GM18526 (cell line): Measurements from ENCODE around the gene MICOS13.

Experiments
- POLR2A ChIP-seq: IDR thresholded peaks from 3 replicates; pipeline ENCODE4 v1.6.1; 2011; ENCODE audit not compliant: insufficient read length; ENCODE audit errors: extremely low read depth

The MICOS13 gene

DNA sequence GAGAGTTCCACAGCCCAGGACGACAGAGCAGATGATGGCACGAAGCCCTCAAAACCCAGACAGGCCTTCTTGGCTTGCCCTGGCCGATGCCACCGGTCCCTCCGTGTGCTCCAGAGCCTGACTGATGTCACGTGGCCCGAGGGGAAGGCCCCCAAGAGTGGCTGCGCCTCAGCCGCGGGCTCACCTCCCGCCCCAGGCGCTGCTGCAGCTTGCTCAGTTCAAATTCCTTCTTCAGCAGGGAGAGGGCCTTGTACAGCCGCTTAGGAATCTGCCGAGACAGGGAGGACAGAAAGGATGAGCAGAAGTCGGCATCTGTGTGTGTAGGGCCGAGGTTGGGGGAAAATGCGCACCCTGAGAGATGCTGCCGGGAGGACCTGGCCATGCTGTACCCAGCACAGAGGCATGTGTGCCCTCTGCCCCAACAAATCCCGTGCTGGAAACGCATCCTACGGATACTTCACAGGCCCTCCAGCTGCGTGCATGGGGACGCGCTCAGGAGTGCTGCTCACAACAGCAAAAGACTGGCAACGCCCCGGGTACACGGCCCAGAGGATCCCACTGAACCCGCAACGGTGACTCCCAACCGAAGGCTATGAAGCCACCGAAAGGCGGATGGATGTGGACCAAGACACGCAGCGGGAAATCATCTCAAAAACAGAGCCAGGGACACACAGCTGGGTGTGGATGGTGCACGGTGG is 26.7 kb upstream of the MICOS13 start:
- no peak for TF ChIP-seq POLR2A

DNA sequence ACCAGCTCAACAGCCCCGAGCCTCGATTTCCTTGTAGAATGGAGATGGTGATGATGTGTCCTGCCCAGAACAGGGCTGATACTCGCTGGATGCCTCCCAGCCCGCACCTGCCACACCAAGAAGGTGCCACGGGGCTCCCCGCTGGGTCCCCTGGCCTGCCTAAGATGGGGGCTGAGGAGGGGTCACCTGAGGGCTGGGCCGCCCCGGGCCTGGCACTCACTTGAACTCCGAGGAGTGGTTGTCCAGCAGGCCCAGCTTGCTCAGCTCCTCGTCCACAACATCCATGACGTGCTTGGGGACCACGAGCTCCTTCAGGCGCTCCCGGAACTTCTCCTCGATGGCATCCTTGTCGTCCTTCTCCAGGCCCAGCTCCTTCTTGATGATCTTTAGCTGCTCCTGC is 25.2 kb upstream of the MICOS13 start:
- no peak for TF ChIP-seq POLR2A

DNA sequence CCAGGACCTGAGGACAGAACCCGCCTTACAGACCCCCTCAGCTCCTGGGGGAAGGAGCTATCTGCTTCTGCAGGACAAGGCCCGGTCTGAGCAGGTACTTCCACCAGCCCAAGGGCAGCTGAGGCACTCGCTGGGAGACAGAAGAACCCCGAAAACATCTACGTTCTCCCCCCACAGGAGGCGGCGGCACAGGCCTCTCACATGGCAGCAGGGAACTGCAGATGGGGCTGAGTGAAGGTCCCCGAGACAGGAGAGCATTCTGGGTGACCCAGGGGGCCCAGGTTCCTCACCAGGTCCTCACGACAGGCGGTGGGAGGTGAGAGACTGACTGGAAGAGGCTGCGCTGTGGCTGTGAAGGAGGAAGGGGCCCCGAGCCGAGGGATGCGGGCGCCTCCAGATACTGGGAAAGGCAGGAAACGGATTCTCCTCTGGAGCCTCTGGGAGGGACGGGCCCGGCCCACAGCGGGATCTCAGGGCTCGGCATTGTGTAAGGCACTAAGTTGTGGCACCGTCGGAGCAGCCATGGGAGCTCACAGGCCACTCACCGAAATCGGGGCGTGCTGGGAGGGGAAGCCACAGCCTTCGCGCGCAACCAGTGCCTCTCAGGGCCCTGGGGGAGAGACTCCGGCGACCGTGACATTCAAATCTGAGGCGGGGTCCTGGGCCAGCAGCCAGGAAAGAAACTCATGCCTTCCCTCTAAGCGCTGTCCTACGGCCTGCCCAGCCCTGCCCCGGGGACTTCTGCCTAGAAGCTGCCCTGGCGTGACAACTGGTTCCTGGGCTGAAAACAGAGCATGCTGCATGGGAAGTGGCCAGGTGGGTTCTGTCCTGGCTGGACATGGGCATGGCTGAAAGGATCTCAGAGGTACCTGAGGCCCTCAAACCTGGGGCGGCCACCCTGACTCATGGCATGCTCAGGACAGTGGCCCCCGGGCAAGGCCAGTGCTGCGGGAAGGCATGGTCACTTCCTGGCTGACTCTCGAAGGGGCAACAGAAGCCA is 23.8 kb upstream of the MICOS13 start:
- no peak for TF ChIP-seq POLR2A

DNA sequence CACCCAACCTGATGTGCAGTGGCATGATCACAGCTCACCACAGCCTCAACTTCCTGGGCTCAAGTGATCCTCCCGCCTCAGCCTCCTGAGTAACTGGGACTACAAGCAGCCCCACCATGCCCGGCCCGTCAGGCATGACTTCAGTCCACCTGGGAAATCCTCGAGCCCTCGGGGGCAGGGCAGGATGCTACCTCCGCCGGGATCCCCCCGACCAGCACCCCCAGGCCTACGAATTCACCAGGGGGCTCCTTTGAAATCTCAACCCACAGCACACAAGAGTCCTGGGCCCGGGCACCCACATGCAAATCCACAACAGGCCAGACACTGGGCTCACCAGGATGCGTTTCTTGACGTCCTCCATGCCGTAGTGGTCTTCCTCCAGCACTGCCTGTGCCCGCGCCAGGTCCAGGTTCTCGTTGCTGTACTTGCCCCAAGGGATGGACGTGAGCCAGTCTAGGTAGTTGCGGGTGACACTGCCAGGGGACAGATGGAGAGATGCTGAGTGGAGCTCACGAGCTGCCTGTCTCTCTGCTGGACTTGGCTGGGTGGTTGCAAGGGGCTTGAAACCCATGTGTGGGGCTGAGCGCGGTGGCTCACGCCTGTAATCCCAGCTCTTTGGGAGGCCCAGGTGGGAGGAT is 20.3 kb upstream of the MICOS13 start:
- no peak for TF ChIP-seq POLR2A

DNA sequence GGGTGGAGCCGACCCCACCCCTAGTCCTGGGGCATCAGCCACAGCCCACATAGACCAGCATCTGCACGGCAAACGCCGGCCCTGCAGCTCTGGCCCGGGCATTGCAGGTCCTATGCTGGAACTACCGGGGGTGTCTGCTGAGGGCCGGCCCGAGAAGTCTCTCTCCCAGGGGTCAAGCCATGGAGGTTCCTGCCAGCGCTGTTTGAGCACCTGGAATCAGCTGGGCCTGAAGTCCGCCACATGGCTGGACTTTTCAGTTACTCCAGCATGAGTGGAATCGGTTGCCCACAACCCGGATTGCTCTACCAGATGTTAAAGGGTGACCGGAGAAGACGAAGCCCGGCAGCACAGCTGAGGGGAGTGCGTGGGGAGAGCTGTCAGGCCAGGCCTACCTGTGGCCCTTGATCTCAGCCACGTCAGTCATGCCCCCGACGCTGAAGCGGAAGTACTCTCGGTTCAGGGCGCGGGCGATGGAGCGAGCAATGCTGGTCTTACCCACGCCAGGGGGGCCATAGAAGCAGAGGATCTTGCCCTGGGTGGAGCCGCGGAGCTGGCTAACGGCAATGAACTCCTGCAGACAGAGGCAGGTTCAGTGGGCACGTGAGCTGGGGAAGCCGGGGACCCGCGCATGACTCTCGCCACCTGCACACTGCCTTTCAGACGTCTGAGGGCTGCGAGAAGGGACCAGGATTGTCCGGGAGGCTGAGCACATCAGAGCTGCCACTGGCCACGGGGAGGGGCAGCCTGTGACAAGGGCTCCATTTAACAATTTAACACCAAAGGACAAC is 18.5 kb upstream of the MICOS13 start:
- TF ChIP-seq POLR2A = no peak

DNA sequence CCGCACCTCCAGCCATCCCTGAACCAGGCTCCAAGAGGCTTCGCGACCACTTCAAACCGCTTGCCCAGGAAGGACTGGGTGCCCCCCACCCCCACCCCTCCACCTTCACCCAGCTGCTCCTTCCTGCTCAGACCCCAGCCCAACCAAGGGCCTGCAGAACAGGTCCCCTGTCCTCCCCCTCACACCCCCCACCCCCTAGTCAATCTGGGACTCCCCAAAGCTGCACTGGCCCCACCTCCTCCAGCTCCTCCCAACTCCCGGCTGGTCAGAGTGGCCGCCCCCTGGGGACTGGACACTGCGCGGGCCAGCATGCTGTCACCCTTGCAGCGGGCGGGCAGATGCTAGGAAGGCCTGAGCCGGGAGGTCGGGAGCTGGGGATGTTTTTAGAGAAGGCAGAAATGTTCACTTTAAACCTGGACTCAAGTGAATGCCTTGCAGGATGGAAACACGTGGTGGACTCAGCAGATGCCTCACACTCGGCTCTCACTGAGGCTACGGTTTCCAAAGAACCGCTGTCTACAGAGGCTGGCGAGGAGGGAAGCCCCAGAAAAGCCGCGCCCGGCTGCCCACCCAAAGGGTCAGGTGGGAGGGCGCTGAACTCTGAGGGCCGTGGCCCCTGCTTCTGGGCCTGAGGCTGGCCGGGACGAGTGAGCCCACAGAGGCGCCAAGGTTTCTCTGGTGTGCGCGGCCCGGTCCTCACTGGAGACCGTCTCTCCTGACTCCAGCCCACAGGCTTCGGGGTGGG is 17.7 kb upstream of the MICOS13 start:
- no peak for TF ChIP-seq POLR2A

DNA sequence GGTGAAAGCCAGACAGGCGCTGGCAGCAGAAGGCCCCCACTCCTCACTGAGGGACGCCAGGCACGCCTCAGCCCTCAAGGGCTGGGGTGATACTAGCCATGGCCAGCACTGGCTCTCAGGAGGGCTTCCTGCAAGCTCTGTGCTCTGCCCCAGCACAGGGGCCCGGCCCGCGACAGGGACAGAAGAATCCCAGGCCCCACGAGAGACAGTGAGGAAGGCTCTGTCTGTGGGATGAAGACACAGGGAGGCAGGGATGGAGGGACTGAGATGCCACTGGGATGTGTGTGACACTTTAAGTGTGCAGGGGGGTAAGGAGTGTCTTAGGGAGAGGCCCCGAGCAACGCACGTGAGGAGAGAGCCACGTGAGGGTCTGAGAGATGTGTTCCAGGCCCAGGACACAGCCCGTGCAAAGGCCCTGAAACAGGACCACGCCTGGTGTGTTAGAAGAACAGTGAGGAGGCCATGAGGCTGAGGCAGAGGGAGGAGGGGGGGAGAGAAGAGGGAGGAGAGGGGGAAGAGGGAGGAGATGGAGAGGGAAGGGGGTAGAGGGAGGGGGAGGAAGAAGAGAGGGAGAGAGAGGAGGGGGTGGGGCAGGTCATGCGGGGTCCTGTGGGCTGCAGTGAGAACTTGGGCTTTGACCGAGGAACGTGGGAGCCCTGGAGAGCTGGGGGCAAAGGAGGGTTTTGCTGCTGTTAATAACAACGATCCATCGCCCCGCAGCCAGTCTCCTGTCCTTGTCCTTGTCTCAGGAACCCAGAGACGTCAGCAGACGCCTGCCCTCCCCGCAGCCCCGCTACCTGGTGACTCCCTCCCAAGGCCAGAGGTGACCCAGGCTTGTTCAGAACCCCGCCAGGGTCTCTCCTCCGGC is 16.9 kb upstream of the MICOS13 start:
- TF ChIP-seq POLR2A = peak; percentile 23

DNA sequence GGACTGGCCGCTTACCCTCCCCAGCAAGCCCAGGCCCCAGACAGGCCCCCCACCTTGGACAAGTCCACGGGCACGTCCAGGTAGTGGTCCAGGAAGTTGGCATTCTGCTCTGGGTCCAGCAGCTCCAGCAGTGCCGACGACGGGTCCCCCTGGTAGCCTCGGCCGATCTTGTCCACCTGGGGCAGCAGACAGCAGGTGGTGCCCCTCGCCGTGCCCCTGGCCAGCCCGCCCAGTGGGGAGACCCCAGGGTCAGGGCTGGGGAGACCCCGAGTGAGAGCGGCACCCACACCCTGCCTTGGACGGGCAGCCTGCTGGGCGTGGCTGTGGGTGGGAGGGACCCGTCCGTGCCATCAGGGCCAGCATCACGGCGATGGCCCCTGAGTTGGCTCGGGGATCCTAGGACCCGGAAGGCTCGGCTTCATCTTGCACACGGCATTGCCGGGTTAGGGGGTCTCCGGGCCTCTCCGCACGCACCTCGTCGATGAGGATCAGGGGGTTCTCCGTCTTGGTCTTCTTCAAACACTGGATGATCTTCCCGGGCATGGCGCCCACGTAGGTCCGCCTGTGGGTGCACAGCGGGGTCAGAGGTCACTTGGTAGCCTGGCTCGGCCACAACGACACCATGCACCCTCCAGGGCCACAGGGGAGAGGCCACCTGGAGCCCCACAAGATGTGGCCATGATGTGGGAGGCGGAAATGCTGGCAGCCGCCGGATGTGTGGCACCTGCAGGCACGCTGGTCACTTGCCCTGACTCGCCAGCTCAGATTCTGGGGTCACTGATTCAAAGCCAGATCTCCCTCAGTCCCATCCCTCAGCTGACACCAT is 16.1 kb upstream of the MICOS13 start:
- TF ChIP-seq POLR2A = no peak

DNA sequence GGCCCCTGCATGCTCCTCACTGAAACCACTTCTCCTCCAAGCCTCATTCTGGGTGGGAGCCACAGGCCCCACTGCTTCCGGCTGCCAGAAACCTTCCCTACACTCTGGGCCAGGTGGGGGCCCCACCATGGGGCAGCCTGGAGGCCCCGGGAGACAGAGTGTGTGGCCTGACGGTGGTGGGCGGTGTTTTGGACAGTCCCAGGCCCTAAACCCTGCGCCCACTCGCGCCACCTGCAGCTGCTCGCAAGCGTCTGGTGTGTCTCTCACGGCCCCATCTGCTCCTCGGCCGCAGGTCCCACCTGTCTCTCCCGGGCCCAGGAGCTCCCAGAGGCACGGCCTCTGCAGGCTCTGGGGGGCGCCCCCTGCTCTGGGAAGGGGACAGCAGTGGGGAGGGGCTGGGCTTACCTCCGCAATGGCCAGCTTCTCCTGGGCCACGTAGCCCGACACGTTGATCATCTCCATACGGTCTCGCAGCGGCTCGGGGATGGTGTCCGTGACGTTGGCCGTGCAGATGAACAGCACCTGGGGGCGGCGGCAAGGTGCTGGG is 15.4 kb upstream of the MICOS13 start:
- TF ChIP-seq POLR2A = no peak

DNA sequence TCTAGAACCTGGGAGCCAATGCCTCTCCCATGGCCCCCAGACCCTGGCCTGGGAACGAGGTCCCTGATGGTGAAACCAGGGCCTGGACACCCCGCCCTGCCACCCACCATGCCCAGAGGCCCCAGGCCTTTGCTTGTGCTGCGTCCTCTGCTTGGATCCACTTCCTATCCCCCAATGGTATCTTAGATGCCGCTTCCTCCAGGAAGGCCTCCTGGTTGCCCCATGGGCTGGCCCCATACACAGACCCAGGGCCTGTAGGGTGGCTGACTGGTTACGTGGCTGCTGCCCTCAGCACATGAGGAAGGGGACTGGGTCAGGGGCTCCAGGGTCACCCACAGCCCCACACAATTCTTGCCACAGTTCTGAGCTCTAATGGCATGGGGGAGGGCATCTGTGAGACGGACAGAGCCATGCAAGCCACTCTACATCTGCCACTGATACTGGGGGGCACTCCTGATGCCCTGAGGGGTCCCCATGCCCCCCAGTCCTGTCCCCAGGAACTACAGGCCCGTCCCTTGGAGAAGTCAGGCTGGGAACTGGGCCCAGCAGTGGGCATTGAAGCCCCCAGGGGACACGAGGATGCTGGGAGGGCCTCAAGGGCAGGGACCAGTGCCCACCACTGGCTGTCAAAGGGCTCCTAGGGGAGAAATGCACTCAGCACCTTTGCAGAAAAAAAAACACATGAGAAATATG is 14.8 kb upstream of the MICOS13 start:
- peak; percentile 13 for TF ChIP-seq POLR2A

DNA sequence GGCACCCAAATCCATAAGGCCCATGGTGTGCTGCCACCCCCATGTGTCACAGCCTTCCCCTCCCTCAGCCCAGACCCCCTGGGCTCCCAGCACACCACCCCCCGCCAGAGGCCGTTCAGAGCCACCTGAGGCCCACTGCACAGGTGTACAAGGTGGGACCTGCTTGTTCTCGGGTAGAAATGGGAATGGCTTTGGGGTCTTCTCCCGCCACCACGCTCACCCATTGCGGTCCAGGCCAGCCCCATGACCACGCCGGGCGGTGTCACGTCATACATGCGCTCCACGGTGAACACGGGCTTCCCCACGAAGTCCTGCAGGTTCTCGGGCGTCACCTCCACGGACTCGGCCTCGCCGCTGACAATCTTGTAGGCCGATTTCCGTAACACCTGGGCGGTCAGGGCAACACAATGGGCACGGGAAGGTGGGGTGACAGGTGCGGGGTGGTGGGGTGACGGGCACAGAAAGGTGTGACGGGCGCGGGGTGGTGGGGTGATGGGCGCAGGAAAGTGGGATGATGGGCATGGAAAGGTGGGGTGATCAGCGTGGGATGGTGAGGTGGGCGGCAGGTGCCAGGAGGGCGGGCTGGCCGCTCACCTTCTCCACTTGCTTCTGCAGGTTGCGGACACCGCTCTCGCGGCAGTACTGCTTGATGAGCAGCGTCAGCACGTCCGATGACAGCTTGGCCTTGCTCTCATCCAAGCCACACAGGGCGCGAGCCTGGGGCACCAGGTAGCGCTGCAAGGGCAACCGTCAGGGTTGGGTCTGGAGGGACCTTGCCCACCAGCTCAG is 14.0 kb upstream of the MICOS13 start:
- peak; percentile 23 for TF ChIP-seq POLR2A
